Left forelimb (tissue), 1 donor: ENCODE measurements around the gene HOXC4.

Experiments used
- DNase-seq: peaks from one replicate; pipeline ENCODE4 v3.0.0-alpha.2; 2018; ENCODE audit warnings: low spot score

The HOXC4 gene

GRCh38 chr12:54053751-54054741, at the start of gene HOXC4:
TSS of gene HOXC4 (plus strand) at chr12:54053835. CDS start at chr12:54053923, 88 bp downstream.
- peak; percentile 70 for DNase-seq

- DNase-seq: no peak
Measured at GRCh38 chr12:54004063-54004840, 49.4 kb upstream of the HOXC4 start.

GRCh38 chr12:54004841-54005530, 48.6 kb upstream of the HOXC4 start:
- DNase-seq: no peak

- DNase-seq: no peak
Measured at GRCh38 chr12:54005531-54005852, 48.1 kb upstream of the HOXC4 start.

GRCh38 chr12:54005853-54006558, 47.6 kb upstream of the HOXC4 start:
- peak; percentile 90 for DNase-seq

GRCh38 chr12:54006559-54007220, 46.9 kb upstream of the HOXC4 start:
- no peak for DNase-seq

- DNase-seq: no peak
Measured at GRCh38 chr12:54007538-54008259, 45.9 kb upstream of the HOXC4 start.

- no peak for DNase-seq
Measured at GRCh38 chr12:54008260-54008552, 45.4 kb upstream of the HOXC4 start.

GRCh38 chr12:54009171-54010052, 44.2 kb upstream of the HOXC4 start:
- DNase-seq: no peak

- no peak for DNase-seq
Measured at GRCh38 chr12:54010053-54010971, 43.3 kb upstream of the HOXC4 start.

- DNase-seq: no peak
Measured at GRCh38 chr12:54010972-54011664, 42.5 kb upstream of the HOXC4 start.

- DNase-seq: no peak
Measured at GRCh38 chr12:54011665-54012532, 41.7 kb upstream of the HOXC4 start.

- DNase-seq: no peak
Measured at GRCh38 chr12:54012631-54013409, 40.8 kb upstream of the HOXC4 start.

- no peak for DNase-seq
Measured at GRCh38 chr12:54014377-54015017, 39.1 kb upstream of the HOXC4 start.

- no peak for DNase-seq
Measured at GRCh38 chr12:54015018-54015931, 38.4 kb upstream of the HOXC4 start.
